Measurements from ENCODE around the gene PPAN.

PPAN gene

GRCh38 chr19:10085641-10086590 is 20.2 kb upstream of the PPAN start, which contains the start of gene SHFL:
TSS of gene SHFL (plus strand) at chr19:10086317. CDS start at chr19:10086428, 111 bp downstream.
- TF ChIP-seq CTBP1 (IDR thresholded peaks at IDR 0.05; ENCODE audit: borderline replicate concordance), result no peak
- no peak for TF ChIP-seq FOXA1 (IDR thresholded peaks at IDR 0.05)
- TF ChIP-seq SP1 (IDR thresholded peaks at IDR 0.05), result no peak
- no peak for TF ChIP-seq ARNT (IDR thresholded peaks at IDR 0.05)
- no peak for TF ChIP-seq FOXM1 (IDR thresholded peaks at IDR 0.05; ENCODE audit: borderline replicate concordance)
- no peak for TF ChIP-seq SUZ12 (IDR thresholded peaks at IDR 0.05)
- TF ChIP-seq L3MBTL2 (conservative IDR thresholded peaks at IDR 0.05), result no peak
- TF ChIP-seq NFRKB (IDR thresholded peaks at IDR 0.05), result no peak
- TF ChIP-seq BHLHE40 (IDR thresholded peaks at IDR 0.05; ENCODE audit: borderline replicate concordance), result no peak
- TF ChIP-seq ZNF384 (IDR thresholded peaks at IDR 0.05), result no peak
- TF ChIP-seq FOXK2 (IDR thresholded peaks at IDR 0.05), result no peak
- no peak for TF ChIP-seq HDGF (IDR thresholded peaks at IDR 0.05; ENCODE audit: borderline replicate concordance)
- TF ChIP-seq ELF4 (IDR thresholded peaks at IDR 0.05), result no peak
- no peak for TF ChIP-seq TARDBP (IDR thresholded peaks at IDR 0.05)
- TF ChIP-seq LEF1 (IDR thresholded peaks at IDR 0.05; ENCODE audit: borderline replicate concordance), result no peak
- CTCF ChIA-PET, result no interaction called here
- no peak for DNase-seq (ENCODE audit: extremely low spot score)
- POLR2A ChIA-PET, result no interaction called here

DNA sequence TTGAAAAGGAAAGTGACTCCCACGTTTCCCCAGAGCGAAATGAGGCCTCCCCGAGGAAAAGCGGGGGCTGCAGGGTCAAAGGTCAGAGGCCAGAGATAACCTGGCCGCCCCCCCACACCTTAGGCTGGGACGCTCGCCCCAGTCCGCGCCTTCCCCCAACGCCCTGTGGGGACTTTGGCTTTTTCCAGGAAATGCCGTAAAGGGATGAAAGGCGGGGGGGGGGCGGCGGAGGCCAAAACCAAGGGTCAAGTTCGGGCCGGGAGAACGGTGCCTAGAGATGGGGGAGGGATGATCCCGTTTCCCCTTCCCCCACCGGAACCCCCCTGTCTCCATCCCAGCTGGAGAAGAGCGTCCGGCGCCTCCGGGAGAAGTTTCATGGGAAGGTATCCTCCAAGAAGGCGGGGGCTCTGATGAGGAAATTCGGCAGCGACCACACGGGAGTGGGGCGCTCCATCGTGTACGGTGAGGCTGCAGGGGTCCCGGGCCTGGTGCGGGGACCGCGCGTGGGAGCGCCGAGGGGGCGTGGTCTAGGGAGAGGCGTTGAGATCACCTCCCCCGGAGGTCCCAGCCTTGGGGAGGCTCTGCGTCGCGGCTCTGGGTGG is 19.5 kb upstream of the PPAN start:
- DNase-seq (ENCODE audit: extremely low spot score), result no peak
- ChIA-PET CTCF (no interaction called here), POLR2A (no interaction called here)
- TF ChIP-seq LEF1 (IDR thresholded peaks at IDR 0.05; ENCODE audit: borderline replicate concordance) (no peak), BHLHE40 (IDR thresholded peaks at IDR 0.05; ENCODE audit: borderline replicate concordance) (no peak), NFRKB (IDR thresholded peaks at IDR 0.05) (no peak), PKNOX1 (IDR thresholded peaks at IDR 0.05) (no peak), L3MBTL2 (conservative IDR thresholded peaks at IDR 0.05) (no peak), CTBP1 (IDR thresholded peaks at IDR 0.05; ENCODE audit: borderline replicate concordance) (no peak), FOXM1 (IDR thresholded peaks at IDR 0.05; ENCODE audit: borderline replicate concordance) (no peak), SUZ12 (IDR thresholded peaks at IDR 0.05) (no peak), FOXK2 (IDR thresholded peaks at IDR 0.05) (no peak), ARNT (IDR thresholded peaks at IDR 0.05) (no peak), ELF4 (IDR thresholded peaks at IDR 0.05) (no peak), SP1 (IDR thresholded peaks at IDR 0.05) (no peak), HDGF (IDR thresholded peaks at IDR 0.05; ENCODE audit: borderline replicate concordance) (no peak), TARDBP (IDR thresholded peaks at IDR 0.05) (no peak)

DNA sequence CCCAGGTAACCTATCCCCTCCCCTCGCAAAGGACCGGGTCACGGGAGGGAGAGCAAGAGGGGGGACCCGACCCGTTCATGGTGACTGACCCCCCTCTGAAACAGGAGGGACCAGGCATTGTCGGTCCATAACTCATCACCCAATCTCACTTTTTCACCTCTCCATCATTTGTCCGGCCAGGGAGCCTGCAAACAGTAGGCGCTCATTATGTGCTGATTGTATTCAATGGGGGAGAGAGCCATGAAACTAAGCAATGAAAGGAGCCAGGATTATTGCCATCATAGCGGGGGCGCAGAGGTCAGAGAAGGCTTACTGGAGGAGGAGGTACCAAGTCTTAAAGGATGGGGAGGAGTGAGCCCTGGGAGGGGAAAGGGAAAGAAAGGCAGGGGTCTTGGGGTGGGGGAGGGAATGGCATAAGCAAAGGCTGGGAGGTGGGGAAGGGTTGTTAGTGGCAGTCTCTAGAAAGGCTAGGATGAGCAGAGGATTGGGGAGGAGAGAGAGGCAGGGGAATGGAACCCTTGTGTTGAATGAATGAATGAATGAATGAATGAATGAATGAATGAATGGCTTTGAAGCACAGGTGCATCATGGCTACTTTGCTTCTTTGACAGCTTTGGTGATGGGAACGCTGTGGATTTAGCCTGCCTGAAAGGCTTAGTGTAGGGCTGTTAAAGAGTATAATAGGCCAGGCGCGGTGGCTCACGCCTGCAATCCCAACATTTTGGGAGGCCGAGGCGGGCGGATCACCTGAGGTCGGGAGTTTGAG is 18.7 kb upstream of the PPAN start:
- no peak for TF ChIP-seq LEF1 (IDR thresholded peaks at IDR 0.05; ENCODE audit: borderline replicate concordance)
- no peak for TF ChIP-seq ELF4 (IDR thresholded peaks at IDR 0.05)
- no peak for TF ChIP-seq L3MBTL2 (conservative IDR thresholded peaks at IDR 0.05)
- TF ChIP-seq FOXM1 (IDR thresholded peaks at IDR 0.05; ENCODE audit: borderline replicate concordance), result no peak
- TF ChIP-seq PKNOX1 (IDR thresholded peaks at IDR 0.05), result no peak
- no peak for TF ChIP-seq BHLHE40 (IDR thresholded peaks at IDR 0.05; ENCODE audit: borderline replicate concordance)
- TF ChIP-seq ARNT (IDR thresholded peaks at IDR 0.05), result no peak
- TF ChIP-seq HDGF (IDR thresholded peaks at IDR 0.05; ENCODE audit: borderline replicate concordance), result no peak
- TF ChIP-seq NFRKB (IDR thresholded peaks at IDR 0.05), result no peak
- CTCF ChIA-PET, result no interaction called here
- DNase-seq (ENCODE audit: extremely low spot score), result no peak
- POLR2A ChIA-PET, result no interaction called here

GRCh38 chr19:10088949-10089554 is 17.1 kb upstream of the PPAN start:
- ChIA-PET POLR2A (no interaction called here), CTCF (no interaction called here)
- DNase-seq (ENCODE audit: extremely low spot score), result no peak
- TF ChIP-seq ELF4 (IDR thresholded peaks at IDR 0.05) (no peak), HDGF (IDR thresholded peaks at IDR 0.05; ENCODE audit: borderline replicate concordance) (no peak)

- no peak for TF ChIP-seq HDGF (IDR thresholded peaks at IDR 0.05; ENCODE audit: borderline replicate concordance)
- TF ChIP-seq FOXM1 (IDR thresholded peaks at IDR 0.05; ENCODE audit: borderline replicate concordance), result no peak
- TF ChIP-seq SUZ12 (IDR thresholded peaks at IDR 0.05), result no peak
- no peak for TF ChIP-seq LEF1 (IDR thresholded peaks at IDR 0.05; ENCODE audit: borderline replicate concordance)
- TF ChIP-seq NFRKB (IDR thresholded peaks at IDR 0.05), result no peak
These were observed 16.3 kb upstream of the PPAN start for GRCh38 chr19:10089801-10090375.

DNA sequence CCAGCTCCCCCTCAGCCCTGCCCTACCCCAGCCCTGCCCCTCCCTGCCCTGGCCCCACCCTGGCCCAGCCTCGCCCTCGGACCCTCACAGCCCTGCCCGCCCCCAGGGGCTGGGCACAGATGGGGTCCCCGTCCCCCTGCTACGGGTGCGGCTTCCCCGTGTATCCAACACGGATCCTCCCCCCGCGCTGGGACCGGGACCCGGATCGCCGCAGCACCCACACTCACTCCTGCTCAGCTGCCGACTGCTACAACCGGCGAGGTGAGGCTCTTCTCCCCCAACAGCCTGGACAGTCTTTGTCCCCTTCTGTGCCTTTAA is 14.8 kb upstream of the PPAN start:
- no peak for TF ChIP-seq TARDBP (IDR thresholded peaks at IDR 0.05)
- no peak for DNase-seq (ENCODE audit: extremely low spot score)
- ChIA-PET POLR2A (no interaction called here), CTCF (no interaction called here)

More at GRCh38 chr19:10089801-10090375, 16.3 kb upstream of the PPAN start:
- ChIA-PET CTCF (no interaction called here), POLR2A (interaction anchor here (1.1 kb wide), 1 partner anchor 105 kb away, joined by 3 read pairs; the partner anchor contains the start of gene DNMT1)
- no peak for DNase-seq (ENCODE audit: extremely low spot score)
